Camera-type eye (tissue), 1 donor: ENCODE results near the gene COPB2. TPM values are rescaled to one million over a fixed set of nuclear protein-coding genes. Genes with fewer than 3 reads are reported as not detected.

Experiments
- total RNA-seq: library from RNA; depleted of rRNA; stranded (reverse); fragments of >200 nt; gene quantifications from one replicate; pipeline ENCODE4 v1.2.3, GENCODE V29; 2014

Gene COPB2
- total RNA-seq, result 140 TPM

DNA sequence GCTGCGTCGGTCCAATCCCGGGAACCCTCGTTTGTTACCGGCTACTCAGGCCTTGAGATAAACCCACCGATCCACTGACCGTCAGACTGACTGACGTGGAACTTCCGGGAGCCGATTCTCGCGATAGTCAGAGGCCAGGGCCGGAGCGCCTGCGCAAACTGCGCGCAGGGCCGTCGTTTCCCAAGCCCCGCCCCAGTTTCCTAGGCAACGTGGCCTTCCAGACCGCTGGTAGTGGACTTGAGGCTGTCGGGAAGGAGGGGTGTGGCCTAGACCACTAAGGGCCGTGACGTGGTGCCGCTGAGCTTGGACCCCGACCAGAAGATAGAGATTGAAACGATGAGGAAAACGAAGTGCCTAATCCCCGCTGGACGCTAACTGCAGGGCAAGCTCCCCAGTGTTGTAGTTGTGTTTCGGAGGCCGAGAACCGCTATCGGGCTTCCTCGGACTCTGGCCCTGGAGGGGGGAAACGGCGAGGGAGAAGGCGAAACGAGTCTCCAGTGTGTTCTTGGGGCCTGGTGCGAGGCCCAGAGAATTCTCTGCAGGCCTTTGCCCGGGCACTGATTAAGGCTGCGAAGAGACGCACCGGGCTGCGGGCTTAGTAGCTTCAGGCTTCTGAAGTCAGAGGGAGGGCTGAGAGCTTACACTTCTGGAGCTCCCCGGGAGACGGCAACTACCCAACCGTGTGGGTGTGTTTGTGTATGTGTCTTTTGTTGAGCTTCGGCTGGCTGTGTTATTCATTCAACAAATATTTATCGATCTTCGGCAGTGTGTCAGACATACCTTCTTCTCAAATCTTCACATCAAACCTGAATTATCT is at the start of gene COPB2:
Gene COPB2, minus strand, starts transcription at position 96 of the 817 bp plus-strand sequence. CDS start 97 bp downstream, outside the sequence.

DNA sequence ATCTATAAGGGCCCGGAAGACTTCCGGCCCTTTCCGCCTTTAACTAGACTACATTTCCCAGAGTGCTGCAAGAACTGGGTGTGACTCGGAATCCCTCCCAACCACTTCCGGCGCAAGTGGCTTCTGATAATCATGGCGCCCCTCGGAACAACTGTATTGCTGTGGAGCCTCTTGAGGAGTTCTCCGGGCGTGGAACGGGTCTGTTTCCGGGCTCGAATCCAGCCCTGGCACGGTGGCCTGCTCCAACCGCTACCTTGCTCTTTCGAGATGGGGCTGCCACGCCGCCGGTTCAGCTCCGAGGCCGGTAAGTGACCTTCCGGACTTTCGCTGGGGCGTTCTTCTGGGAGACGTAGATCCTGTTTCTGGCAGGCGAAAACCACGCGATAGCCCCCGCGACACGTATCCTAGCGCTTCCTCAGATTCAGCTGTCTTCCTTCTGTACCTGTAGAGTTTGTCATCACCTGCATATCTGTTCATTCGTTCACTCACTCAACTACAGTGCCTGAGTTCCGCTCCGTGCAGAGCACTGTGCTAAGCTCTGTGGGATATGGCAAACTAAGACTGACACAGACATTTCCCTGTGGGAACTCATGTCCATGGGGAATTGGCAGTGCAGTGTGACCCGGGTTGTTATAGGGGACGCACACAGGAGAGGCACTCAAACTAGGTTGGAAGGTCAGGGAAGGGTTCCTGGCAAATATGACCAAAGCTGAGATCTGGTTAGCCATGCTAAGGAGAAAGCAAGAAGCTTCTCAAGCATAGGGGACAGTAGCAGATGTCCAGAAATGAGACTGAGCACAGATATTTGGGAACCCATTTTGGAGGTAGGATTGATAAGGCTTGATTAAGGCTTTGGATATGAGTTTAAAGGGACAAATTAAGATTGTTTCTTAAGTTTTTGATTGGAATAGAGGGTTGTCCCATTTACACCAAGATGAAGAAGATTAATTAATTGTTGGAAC is 45.3 kb downstream of the COPB2 start, which contains the start of gene MRPS22:
Gene MRPS22, plus strand, starts transcription at position 126 of the 962 bp plus-strand sequence. Its CDS starts 7 bp downstream, at position 133.

Other genes starting within 250 kb of the COPB2 start
- 65.1 TPM for gene MRPS22, start 45.6 kb downstream of the COPB2 start, total RNA-seq
- not detected for gene RBP2, start 86.9 kb upstream of the COPB2 start, total RNA-seq
- 80.8 TPM for gene RBP1, start 150.1 kb upstream of the COPB2 start, total RNA-seq